SK-N-SH treated with all-trans-retinoic acid at 6 μM for 48 hours (cell line): Measurements from ENCODE around the gene OSCP1.

ENCODE experiments used
- ARNTL ChIP-seq: fragments of 450-650 bp; formaldehyde crosslinking; IDR thresholded peaks from 2 replicates; pipeline ENCODE4 v1.5.0; 2020; ENCODE audit warnings: low read depth, mild to moderate bottlenecking, moderate library complexity, borderline replicate concordance
- BACH2 ChIP-seq: fragments of 250-450 bp; sonication (Bioruptor Pico); IDR thresholded peaks from 2 replicates; pipeline ENCODE4 v1.9.0; 2021; ENCODE audit warnings: mild to moderate bottlenecking, borderline replicate concordance
- CREB5 ChIP-seq: fragments of 250-450 bp; sonication (Bioruptor Pico); IDR thresholded peaks from 2 replicates; pipeline ENCODE4 v1.5.1; 2020; ENCODE audit warnings: low read depth, mild to moderate bottlenecking, moderate library complexity
- CSDC2 ChIP-seq: fragments of 250-450 bp; sonication (Bioruptor Pico); IDR thresholded peaks from 2 replicates; pipeline ENCODE4 v1.5.0; 2020; ENCODE audit warnings: mild to moderate bottlenecking, moderate library complexity
- ESRRG ChIP-seq: fragments of 250-450 bp; sonication (Bioruptor Pico); IDR thresholded peaks from 2 replicates; pipeline ENCODE4 v1.6.1; 2021; ENCODE audit warnings: mild to moderate bottlenecking
- ISL1 ChIP-seq: fragments of 250-450 bp; sonication (Bioruptor Pico); IDR thresholded peaks from 2 replicates; pipeline ENCODE4 v2.1.2; 2022; ENCODE audit warnings: mild to moderate bottlenecking, moderate library complexity
- PATZ1 ChIP-seq: fragments of 250-450 bp; sonication (Bioruptor Pico); IDR thresholded peaks from 2 replicates; pipeline ENCODE4 v1.8.0; 2020; ENCODE audit warnings: mild to moderate bottlenecking, moderate library complexity, borderline replicate concordance
- PPARA ChIP-seq: fragments of 250-450 bp; sonication (Bioruptor Pico); IDR thresholded peaks from 2 replicates; pipeline ENCODE4 v1.5.0; 2020; ENCODE audit warnings: mild to moderate bottlenecking, borderline replicate concordance
- RARB ChIP-seq: fragments of 250-450 bp; sonication (Bioruptor Pico); IDR thresholded peaks from 2 replicates; pipeline ENCODE4 v1.8.0; 2021; ENCODE audit warnings: mild to moderate bottlenecking, moderate library complexity
- SNAI2 ChIP-seq: fragments of 250-450 bp; sonication (Bioruptor Pico); IDR thresholded peaks from 2 replicates; pipeline ENCODE4 v1.5.0; 2020; ENCODE audit warnings: mild to moderate bottlenecking, moderate library complexity
- ZC3H10 ChIP-seq: fragments of 250-450 bp; sonication (Bioruptor Pico); IDR thresholded peaks from 2 replicates; pipeline ENCODE4 v1.5.1; 2021; ENCODE audit warnings: mild to moderate bottlenecking, moderate library complexity
- ZFP3 ChIP-seq: fragments of 250-450 bp; sonication (Bioruptor Pico); IDR thresholded peaks from 2 replicates; pipeline ENCODE4 v1.5.0; 2020; ENCODE audit warnings: mild to moderate bottlenecking, moderate library complexity
- ZFP30 ChIP-seq: fragments of 450-650 bp; formaldehyde crosslinking; IDR thresholded peaks from 2 replicates; pipeline ENCODE4 v1.5.0; 2022; ENCODE audit warnings: mild to moderate bottlenecking, moderate library complexity
- ZNF70 ChIP-seq: fragments of 450-650 bp; formaldehyde crosslinking; IDR thresholded peaks from 2 replicates; pipeline ENCODE4 v1.5.0; 2020; ENCODE audit warnings: mild to moderate bottlenecking, moderate library complexity

- no peak for TF ChIP-seq ISL1 (CRISPR knock-in tag)
- no peak for TF ChIP-seq BACH2
- no peak for TF ChIP-seq ZFP30 (CRISPR knock-in tag)
- no peak for TF ChIP-seq CREB5 (CRISPR knock-in tag)
- TF ChIP-seq SNAI2 (CRISPR knock-in tag), result no peak
- TF ChIP-seq ESRRG (CRISPR knock-in tag), result no peak
- TF ChIP-seq CSDC2 (CRISPR knock-in tag), result no peak
- TF ChIP-seq PPARA (CRISPR knock-in tag), result no peak
- TF ChIP-seq ZFP3 (CRISPR knock-in tag), result no peak
- no peak for TF ChIP-seq RARB (CRISPR knock-in tag)
- no peak for TF ChIP-seq ZNF70
- no peak for TF ChIP-seq ZC3H10 (CRISPR knock-in tag)
- no peak for TF ChIP-seq PATZ1 (CRISPR knock-in tag)
- TF ChIP-seq ARNTL (CRISPR knock-in tag), result no peak
These were observed 1.7 kb downstream of the OSCP1 start for GRCh38 chr1:36448530-36449056.
